ENCODE results near the gene LGR6.

Gene LGR6

GRCh38 chr1:202361224-202361623 lies 167.6 kb downstream of the LGR6 start:
- Mint-ChIP-seq H3K4me3 (no peak overlapping the region), H3K27ac (ENCODE audit: low read depth) (no peak overlapping the region), H3K4me1 (peaks cover 21% of the 10 kb centered on the region), H3K9me3 (no peaks in the 10 kb centered on the region), H3K27me3 (no peaks in the 10 kb centered on the region), H3K36me3 (ENCODE audit: insufficient read depth) (no peaks in the 10 kb centered on the region)
- ATAC-seq (replicated peaks; ENCODE audit: extremely low read depth, poor library complexity, severe bottlenecking) = no peak
- DNase-seq (ENCODE audit: low spot score in 2 of 2) = no peak

GRCh38 chr1:202361701-202362100 lies 168.1 kb downstream of the LGR6 start:
- Mint-ChIP-seq H3K27me3 (no peaks in the 10 kb centered on the region), H3K36me3 (ENCODE audit: insufficient read depth) (no peaks in the 10 kb centered on the region), H3K27ac (ENCODE audit: low read depth) (no peak overlapping the region), H3K4me3 (no peak overlapping the region), H3K4me1 (peaks cover 17% of the 10 kb centered on the region), H3K9me3 (no peaks in the 10 kb centered on the region)
- ATAC-seq (replicated peaks; ENCODE audit: extremely low read depth, poor library complexity, severe bottlenecking) (no peak), DNase-seq (ENCODE audit: low spot score in 2 of 2) (no peak)

GRCh38 chr1:202362212-202362611 lies 168.6 kb downstream of the LGR6 start:
- Mint-ChIP-seq H3K36me3 (ENCODE audit: insufficient read depth) (no peaks in the 10 kb centered on the region), H3K27ac (ENCODE audit: low read depth) (no peak overlapping the region), H3K9me3 (no peaks in the 10 kb centered on the region), H3K27me3 (no peaks in the 10 kb centered on the region), H3K4me1 (peaks cover 17% of the 10 kb centered on the region), H3K4me3 (no peak overlapping the region)
- DNase-seq (ENCODE audit: low spot score in 2 of 2) (no peak), ATAC-seq (replicated peaks; ENCODE audit: extremely low read depth, poor library complexity, severe bottlenecking) (no peak)

GRCh38 chr1:202365092-202365815 lies 171.7 kb downstream of the LGR6 start:
- no peak overlapping the region for H3K27ac Mint-ChIP-seq (ENCODE audit: low read depth)
- H3K4me3 Mint-ChIP-seq = no peak overlapping the region
- ATAC-seq (replicated peaks; ENCODE audit: extremely low read depth, poor library complexity, severe bottlenecking) (no peak), DNase-seq (ENCODE audit: low spot score in 2 of 2) (no peak)
- H3K36me3 Mint-ChIP-seq (ENCODE audit: insufficient read depth) = no peaks in the 10 kb centered on the region
- no peaks in the 10 kb centered on the region for H3K27me3 Mint-ChIP-seq
- peaks cover 17% of the 10 kb centered on the region for H3K4me1 Mint-ChIP-seq
- H3K9me3 Mint-ChIP-seq = no peaks in the 10 kb centered on the region

GRCh38 chr1:202367271-202367670 lies 173.7 kb downstream of the LGR6 start:
- no peak overlapping the region for H3K27ac Mint-ChIP-seq (ENCODE audit: low read depth)
- peaks cover 5% of the 10 kb centered on the region for H3K4me1 Mint-ChIP-seq
- H3K9me3 Mint-ChIP-seq = no peaks in the 10 kb centered on the region
- ATAC-seq (replicated peaks; ENCODE audit: extremely low read depth, poor library complexity, severe bottlenecking) = no peak
- H3K27me3 Mint-ChIP-seq = no peaks in the 10 kb centered on the region
- DNase-seq (ENCODE audit: low spot score in 2 of 2) = no peak
- no peak overlapping the region for H3K4me3 Mint-ChIP-seq
- no peaks in the 10 kb centered on the region for H3K36me3 Mint-ChIP-seq (ENCODE audit: insufficient read depth)

Measured in central memory CD8-positive, alpha-beta T cell (primary cell).